HepG2 (cell line): ENCODE measurements around the gene CHST12. TPM values are rescaled to one million over a fixed set of nuclear protein-coding genes. Genes with fewer than 3 reads are reported as not detected.
A peak's percentile ranks its signal among the peaks of the same experiment; 100 is the strongest.

ENCODE experiments used
- ATAC-seq: fragments of 200-7000 bp; cut with Tn5 transposase; 3 replicates; pipeline ENCODE4 v1.9.1; 2020; ENCODE audit warnings: mild to moderate bottlenecking, moderate library complexity
- BruUV-seq: library from RNA; stranded (reverse); fragments of 400-500 nt; replicated peaks from 2 replicates; lab custom pipeline; 2021; lab: Mats Ljungman, UMichigan
- CTCF ChIA-PET: fragments of 300-600 bp; formaldehyde crosslinking; extraction: SDS; loops from one replicate; lab custom pipeline; 2021; ENCODE audit warnings: low total read pairs, inconsistent platforms, low intra/inter-chr PET ratio; lab: Yijun Ruan, JAX
- POLR2A ChIA-PET: fragments of 350-600 bp; sonication (Branson Sonifier 250); formaldehyde crosslinking; loops from one replicate; lab custom pipeline; 2020; ENCODE audit warnings: antibody characterized with exemption, inconsistent platforms; lab: Yijun Ruan, JAX
- DNase-seq: peaks from one replicate; pipeline ENCODE4 v3.0.0-alpha.2; 2015; ENCODE audit warnings: low spot score
- FAIRE-seq: peaks from 3 replicates; lab custom pipeline; 2011; peaks lifted over from hg19 to GRCh38; lab: Jason Lieb, UNC
- H2AFZ ChIP-seq: one replicate; pipeline ENCODE4 v1.6.1; 2011; ENCODE audit warnings: low read length, inconsistent platforms
- H3K27ac ChIP-seq: fragments of 300-600 bp; 3 replicates; pipeline ENCODE4 v1.8.0; 2011; ENCODE audit warnings: mixed run types, mild to moderate bottlenecking, mixed read lengths, low read length, inconsistent platforms; ENCODE audit not compliant: insufficient read depth; ENCODE audit errors: extremely low read length
- H3K27me3 ChIP-seq, 2 experiments: fragments of 200-600 bp in 1 of 2; 2 replicates in 1 of 2; 3 replicates in 1 of 2; pipeline versions ENCODE4 v1.6.0 to v1.8.0; 2011; ENCODE audit warnings: low read length in 2 of 2, mild to moderate bottlenecking in 2 of 2, moderate library complexity in 2 of 2, inconsistent platforms in 1 of 2; ENCODE audit not compliant: insufficient read depth in 2 of 2, control insufficient read depth in 1 of 2
- H3K36me3 ChIP-seq, 2 experiments: fragments of 200-600 bp in 1 of 2; replicated peaks in 1 of 2; 2 replicates in 1 of 2; 3 replicates in 1 of 2; pipeline versions ENCODE4 v1.5.1 to v1.8.0; 2011; ENCODE audit warnings: low read length in 2 of 2, inconsistent platforms in 1 of 2; ENCODE audit not compliant: insufficient read depth in 2 of 2, control insufficient read depth in 1 of 2
- H3K4me1 ChIP-seq: 2 replicates; pipeline ENCODE4 v1.5.1; 2012; ENCODE audit warnings: low read length, inconsistent platforms; ENCODE audit not compliant: insufficient read depth
- H3K4me2 ChIP-seq: 2 replicates; pipeline ENCODE4 v1.6.0; 2011; ENCODE audit warnings: low read depth, low read length, inconsistent platforms
- H3K4me3 ChIP-seq, 3 experiments: fragments of 200-600 bp in 1 of 3; sonication (generic), shearing (Covaris generic) in 1 of 3; replicated peaks in 1 of 3; 2 replicates each; pipeline ENCODE4 v1.5.1; 2011 to 2016; ENCODE audit warnings: low read length in 3 of 3, inconsistent platforms in 2 of 3, low read depth in 2 of 3, mild to moderate bottlenecking in 2 of 3, control low read depth in 1 of 3, mixed read lengths in 1 of 3; ENCODE audit not compliant: insufficient read depth in 1 of 3
- H3K79me2 ChIP-seq: one replicate; pipeline ENCODE4 v1.6.1; 2011; ENCODE audit warnings: low read length, inconsistent platforms; ENCODE audit not compliant: insufficient read depth
- H3K9ac ChIP-seq: 2 replicates; pipeline ENCODE4 v1.6.0; 2011; ENCODE audit warnings: mild to moderate bottlenecking, low read depth, low read length, inconsistent platforms; ENCODE audit not compliant: insufficient read depth
- H3K9me3 ChIP-seq: 2 replicates; pipeline ENCODE4 v1.5.1; 2012; ENCODE audit warnings: mild to moderate bottlenecking, low read length
- H4K20me1 ChIP-seq: 2 replicates; pipeline ENCODE4 v1.6.0; 2011; ENCODE audit warnings: inconsistent platforms, mild to moderate bottlenecking, low read length, moderate library complexity; ENCODE audit not compliant: insufficient read depth
- DMAP1 ChIP-seq: IDR thresholded peaks from 2 replicates; pipeline ENCODE4 v1.6.1; 2016
- GATAD2A ChIP-seq: IDR thresholded peaks from 2 replicates; pipeline ENCODE4 v1.6.1; 2016
- ISL2 ChIP-seq: sonication (generic); formaldehyde crosslinking; IDR thresholded peaks from 2 replicates; pipeline ENCODE4 v1.5.0; 2020; ENCODE audit warnings: missing genetic modification reagents
- KLF15 ChIP-seq: sonication (generic); formaldehyde crosslinking; IDR thresholded peaks from 2 replicates; pipeline ENCODE4 v1.8.1; 2023; ENCODE audit warnings: borderline replicate concordance, mild to moderate bottlenecking, inconsistent platforms, missing genetic modification reagents, mixed read lengths
- NFE2L2 ChIP-seq: fragments of 150-350 bp; IDR thresholded peaks from 2 replicates; pipeline ENCODE4 v1.6.1; 2014; ENCODE audit warnings: low read length
- RFX1 ChIP-seq: fragments of 450-650 bp; IDR thresholded peaks from 2 replicates; pipeline ENCODE4 v1.6.1; 2017
- RXRA ChIP-seq: sonication (generic); formaldehyde crosslinking; IDR thresholded peaks from 2 replicates; pipeline ENCODE4 v1.5.1; 2020; ENCODE audit warnings: missing genetic modification reagents
- RXRB ChIP-seq: IDR thresholded peaks from 2 replicates; pipeline ENCODE4 v1.6.1; 2016; ENCODE audit warnings: borderline replicate concordance, missing genetic modification reagents, missing compliant biosample characterization
- TBX2 ChIP-seq: sonication (generic); formaldehyde crosslinking; IDR thresholded peaks from 2 replicates; pipeline ENCODE4 v1.5.0; 2020; ENCODE audit warnings: missing genetic modification reagents, mild to moderate bottlenecking, borderline replicate concordance
- ZNF274 ChIP-seq: sonication (generic); formaldehyde crosslinking; IDR thresholded peaks from 2 replicates; pipeline ENCODE4 v1.5.1; 2020; ENCODE audit warnings: mild to moderate bottlenecking, missing genetic modification reagents
- ZNF34 ChIP-seq: sonication (generic); formaldehyde crosslinking; IDR thresholded peaks from 2 replicates; pipeline ENCODE4 v1.4.0; 2020; ENCODE audit warnings: mild to moderate bottlenecking, missing genetic modification reagents, borderline replicate concordance
- ZNF383 ChIP-seq: sonication (generic); formaldehyde crosslinking; IDR thresholded peaks from 2 replicates; pipeline ENCODE4 v1.4.0; 2020; ENCODE audit warnings: missing genetic modification reagents, mild to moderate bottlenecking, borderline replicate concordance
- ZNF598 ChIP-seq: sonication (generic); formaldehyde crosslinking; IDR thresholded peaks from 2 replicates; pipeline ENCODE4 v1.5.1; 2020; ENCODE audit warnings: mild to moderate bottlenecking, missing genetic modification reagents, borderline replicate concordance
- ZNF616 ChIP-seq: sonication (generic); formaldehyde crosslinking; IDR thresholded peaks from 2 replicates; pipeline ENCODE4 v1.5.0; 2020; ENCODE audit warnings: low read depth, mild to moderate bottlenecking, missing genetic modification reagents
- ZSCAN21 ChIP-seq: sonication (generic); formaldehyde crosslinking; IDR thresholded peaks from 2 replicates; pipeline ENCODE4 v1.8.0; 2022; ENCODE audit warnings: mild to moderate bottlenecking, missing genetic modification reagents, moderate library complexity, borderline replicate concordance
- WGBS: methylation state at CpG from one replicate; pipeline ENCODE4 v1.1.6; 2017; ENCODE audit warnings: low lambda C conversion rate; 5-methylcytosine and 5-hydroxymethylcytosine counted together
- in situ Hi-C: cut with HindIII; loops from 2 replicates; pipeline ENCODE4 v1.10.0; 2017; ENCODE audit warnings: low pct_unique_long_range_greater_than_20kb; ENCODE audit not compliant: extremely low pct_ligation_motif_present
- intact Hi-C: fragments of 100-400 bp; cut with micrococcal nuclease; formaldehyde crosslinking; loops from one replicate; pipeline ENCODE4 v1.10.0; 2022; ENCODE audit not compliant: unreplicated experiment
- polyA plus RNA-seq, 8 experiments: library from polyadenylated mRNA; depleted of rRNA in 3 of 8; stranded (reverse) in 7 of 8; unstranded in 1 of 8; fragments of >200 nt; fragmentation: Illumina TruSeq in 4 of 8; extraction: Trizol in 4 of 8; gene quantifications; 2 replicates each; pipeline versions ENCODE4 v1.2.1 to v1.2.3, GENCODE V29; 2011 to 2016; ENCODE audit warnings: low read depth in 4 of 8, missing spikeins in 1 of 8, mixed read lengths in 1 of 8; ENCODE audit not compliant: insufficient read depth in 1 of 8
- total RNA-seq, 5 experiments: library from RNA; depleted of rRNA; stranded (reverse); fragments of >200 nt; fragmentation: Illumina TruSeq; extraction: Trizol; gene quantifications; 2 replicates each; pipeline ENCODE4 v1.2.3, GENCODE V29; 2016; ENCODE audit warnings: low read depth in 1 of 5
- TF ChIP-seq, protein P1 (sequence below): sonication (generic); formaldehyde crosslinking; IDR thresholded peaks from 2 replicates; pipeline ENCODE4 v1.4.0; 2020; ENCODE audit warnings: mild to moderate bottlenecking, missing genetic modification reagents
- TF ChIP-seq, protein P2 (sequence below): sonication (generic); formaldehyde crosslinking; IDR thresholded peaks from 2 replicates; pipeline ENCODE4 v1.4.0; 2020; ENCODE audit warnings: low read depth, missing genetic modification reagents

The CHST12 gene
- total and polyA plus RNA-seq, 2 of the 13 experiments (the other 11 are each of a cell fraction or from before 2014, with no cell fraction given): 6.4 to 15.8 TPM

DNA sequence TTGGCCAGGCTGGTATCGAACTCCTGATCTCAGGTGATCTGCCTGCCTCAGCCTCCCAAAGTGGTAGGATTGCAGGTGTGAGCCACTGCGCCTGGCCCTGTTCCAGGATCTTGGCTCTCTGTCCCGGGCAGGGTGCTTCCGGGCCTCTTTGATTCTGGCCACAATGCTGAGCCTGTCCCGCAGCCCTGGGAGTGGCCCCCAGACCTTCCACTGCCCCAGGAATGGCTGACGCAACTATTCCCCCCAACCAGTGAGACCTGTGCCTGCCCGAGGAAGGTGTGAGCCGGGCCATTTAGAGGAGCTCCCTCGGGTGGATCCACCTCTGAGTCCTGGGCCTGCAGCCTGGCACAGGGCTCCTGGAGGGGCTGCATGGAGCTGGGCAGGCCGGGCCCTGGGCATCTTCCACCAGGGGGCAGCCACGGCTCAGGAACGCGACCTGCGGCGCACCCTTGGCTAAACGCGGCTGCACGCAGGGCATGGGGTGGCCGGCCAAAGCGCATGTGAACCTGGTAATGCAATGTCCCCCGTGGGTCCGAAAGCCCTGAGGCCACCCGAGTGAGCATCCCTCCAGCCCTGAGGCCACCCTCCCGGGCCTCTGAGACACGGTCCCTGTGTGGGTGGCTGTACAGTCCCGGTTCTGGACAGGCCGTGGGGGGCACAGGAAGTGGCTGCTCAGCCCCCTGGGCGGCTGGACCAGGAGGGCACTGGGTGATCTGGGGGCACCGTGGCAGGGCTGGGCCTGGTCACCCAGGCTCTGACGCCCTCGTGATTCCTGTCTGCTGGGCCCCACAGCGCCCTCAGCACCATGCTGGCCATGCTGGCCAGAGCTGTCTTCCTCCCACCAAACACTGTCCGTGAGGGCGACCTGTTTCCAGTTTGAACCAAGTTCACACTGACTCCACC, 48.0 kb downstream of the CHST12 start:
- Histone ChIP-seq H3K9me3 (no peaks in the 10 kb centered on the region), H3K4me1 (peaks cover 42% of the 10 kb centered on the region), H3K27ac (peak overlapping the region; percentile 51), H3K36me3 (no peaks in the 10 kb centered on the region), H3K27me3 (no peaks in the 10 kb centered on the region; a peak in 1 of 5 replicates), H3K4me3 (peak overlapping the region; percentile 53 to 76 (median 58)), H3K4me2 (peak overlapping the region; percentile 100), H3K79me2 (no peaks in the 10 kb centered on the region), H4K20me1 (no peaks in the 10 kb centered on the region), H3K9ac (peak overlapping the region; percentile 71), H2AFZ (peak overlapping the region; percentile 81)
- DNase-seq (peak; percentile 70), ATAC-seq (peak; percentile 95), FAIRE-seq (no peak)
- CTCF ChIA-PET: interaction anchor here (0.7 to 2.5 kb wide), 4 partner anchors 15 to 230 kb away, joined by 3 to 24 read pairs (median 4); no protein-coding TSS in a partner anchor
- BruUV-seq: no TSS peak
- POLR2A ChIA-PET: interaction anchor here (0.5 to 1.9 kb wide), 9 partner anchors 18 to 185 kb away, joined by 3 to 22 read pairs (median 3); partner anchors contain the start of gene CHST12
- WGBS: 10% methylated on average over 3 of the region's 34 CpGs
- in situ Hi-C loops: no loop called here
- intact Hi-C loops: loop anchor here (1.0 to 5.0 kb wide), 2 partner anchors 18 to 231 kb away; no protein-coding TSS in a partner anchor
- TF ChIP-seq RXRA (CRISPR knock-in tag): peak; percentile 58; the same call in 1 of the 2 replicates
- peak; percentile 81; the same call in 1 of the 2 replicates for TF ChIP-seq KLF15 (CRISPR knock-in tag)
- peak; percentile 19; the same call in 1 of the 2 replicates for TF ChIP-seq ZSCAN21 (CRISPR knock-in tag)
- TF ChIP-seq DMAP1: peak; percentile 59; the same call in 1 of the 2 replicates
- TF ChIP-seq GATAD2A (CRISPR knock-in tag): peak; percentile 39; the same call in 1 of the 2 replicates
- peak; percentile 88; the same call in 1 of the 2 replicates for TF ChIP-seq ZNF383 (CRISPR knock-in tag)
- no peak for TF ChIP-seq RFX1
- TF ChIP-seq RXRB: peak; percentile 20; the same call in 1 of the 2 replicates
- 0 out of 2 replicates have a peak, but pooled peaks have one; percentile 12 for TF ChIP-seq ZNF616
- TF ChIP-seq ZNF598 (CRISPR knock-in tag): peak; percentile 9; the same call in 1 of the 2 replicates
- peak; percentile 72; the same call in 1 of the 2 replicates for TF ChIP-seq ZNF274 (CRISPR knock-in tag)
- peak; percentile 39; the same call in 1 of the 2 replicates for TF ChIP-seq TBX2 (CRISPR knock-in tag)
- TF ChIP-seq NFE2L2: no peak
- TF ChIP-seq ISL2 (CRISPR knock-in tag): no peak; the same call in 1 of the 2 replicates
- TF ChIP-seq, protein P1, sequence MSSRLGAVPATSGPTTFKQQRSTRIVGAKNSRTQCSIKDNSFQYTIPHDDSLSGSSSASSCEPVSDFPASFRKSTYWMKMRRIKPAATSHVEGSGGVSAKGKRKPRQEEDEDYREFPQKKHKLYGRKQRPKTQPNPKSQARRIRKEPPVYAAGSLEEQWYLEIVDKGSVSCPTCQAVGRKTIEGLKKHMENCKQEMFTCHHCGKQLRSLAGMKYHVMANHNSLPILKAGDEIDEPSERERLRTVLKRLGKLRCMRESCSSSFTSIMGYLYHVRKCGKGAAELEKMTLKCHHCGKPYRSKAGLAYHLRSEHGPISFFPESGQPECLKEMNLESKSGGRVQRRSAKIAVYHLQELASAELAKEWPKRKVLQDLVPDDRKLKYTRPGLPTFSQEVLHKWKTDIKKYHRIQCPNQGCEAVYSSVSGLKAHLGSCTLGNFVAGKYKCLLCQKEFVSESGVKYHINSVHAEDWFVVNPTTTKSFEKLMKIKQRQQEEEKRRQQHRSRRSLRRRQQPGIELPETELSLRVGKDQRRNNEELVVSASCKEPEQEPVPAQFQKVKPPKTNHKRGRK (CRISPR knock-in tag): no peak
- TF ChIP-seq ZNF34 (CRISPR knock-in tag): peak; percentile 86; the same call in 1 of the 2 replicates
- TF ChIP-seq, protein P2, sequence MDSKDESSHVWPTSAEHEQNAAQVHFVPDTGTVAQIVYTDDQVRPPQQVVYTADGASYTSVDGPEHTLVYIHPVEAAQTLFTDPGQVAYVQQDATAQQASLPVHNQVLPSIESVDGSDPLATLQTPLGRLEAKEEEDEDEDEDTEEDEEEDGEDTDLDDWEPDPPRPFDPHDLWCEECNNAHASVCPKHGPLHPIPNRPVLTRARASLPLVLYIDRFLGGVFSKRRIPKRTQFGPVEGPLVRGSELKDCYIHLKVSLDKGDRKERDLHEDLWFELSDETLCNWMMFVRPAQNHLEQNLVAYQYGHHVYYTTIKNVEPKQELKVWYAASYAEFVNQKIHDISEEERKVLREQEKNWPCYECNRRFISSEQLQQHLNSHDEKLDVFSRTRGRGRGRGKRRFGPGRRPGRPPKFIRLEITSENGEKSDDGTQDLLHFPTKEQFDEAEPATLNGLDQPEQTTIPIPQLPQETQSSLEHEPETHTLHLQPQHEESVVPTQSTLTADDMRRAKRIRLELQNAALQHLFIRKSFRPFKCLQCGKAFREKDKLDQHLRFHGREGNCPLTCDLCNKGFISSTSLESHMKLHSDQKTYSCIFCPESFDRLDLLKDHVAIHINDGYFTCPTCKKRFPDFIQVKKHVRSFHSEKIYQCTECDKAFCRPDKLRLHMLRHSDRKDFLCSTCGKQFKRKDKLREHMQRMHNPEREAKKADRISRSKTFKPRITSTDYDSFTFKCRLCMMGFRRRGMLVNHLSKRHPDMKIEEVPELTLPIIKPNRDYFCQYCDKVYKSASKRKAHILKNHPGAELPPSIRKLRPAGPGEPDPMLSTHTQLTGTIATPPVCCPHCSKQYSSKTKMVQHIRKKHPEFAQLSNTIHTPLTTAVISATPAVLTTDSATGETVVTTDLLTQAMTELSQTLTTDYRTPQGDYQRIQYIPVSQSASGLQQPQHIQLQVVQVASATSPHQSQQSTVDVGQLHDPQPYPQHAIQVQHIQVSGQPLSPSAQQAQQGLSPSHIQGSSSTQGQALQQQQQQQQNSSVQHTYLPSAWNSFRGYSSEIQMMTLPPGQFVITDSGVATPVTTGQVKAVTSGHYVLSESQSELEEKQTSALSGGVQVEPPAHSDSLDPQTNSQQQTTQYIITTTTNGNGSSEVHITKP (CRISPR knock-in tag): peak; percentile 51; the same call in 1 of the 2 replicates
